ENCODE measurements around the gene TCF12.

Gene TCF12

DNA sequence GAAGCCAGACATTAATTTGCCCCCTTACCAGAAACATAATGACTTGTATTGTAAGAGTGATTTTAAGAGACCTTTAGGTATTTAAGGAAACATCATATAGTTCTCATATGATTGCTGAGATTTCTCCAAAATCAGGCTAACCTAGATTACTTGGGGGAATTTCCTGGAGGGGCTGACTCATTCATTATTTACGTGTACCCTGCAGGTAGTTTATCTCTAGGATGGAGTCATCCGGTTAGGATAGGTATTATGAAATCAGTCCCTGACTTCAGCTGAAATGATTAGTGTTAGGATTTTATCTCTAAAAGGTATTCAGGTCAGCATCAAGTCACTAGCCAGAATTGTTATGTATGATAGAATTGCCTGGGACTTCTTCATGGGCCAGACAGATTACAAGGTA lies 97.5 kb downstream of the TCF12 start:
- peak; percentile 89 for DNase-seq (ENCODE audit: low read depth)
- TF ChIP-seq, protein P1, sequence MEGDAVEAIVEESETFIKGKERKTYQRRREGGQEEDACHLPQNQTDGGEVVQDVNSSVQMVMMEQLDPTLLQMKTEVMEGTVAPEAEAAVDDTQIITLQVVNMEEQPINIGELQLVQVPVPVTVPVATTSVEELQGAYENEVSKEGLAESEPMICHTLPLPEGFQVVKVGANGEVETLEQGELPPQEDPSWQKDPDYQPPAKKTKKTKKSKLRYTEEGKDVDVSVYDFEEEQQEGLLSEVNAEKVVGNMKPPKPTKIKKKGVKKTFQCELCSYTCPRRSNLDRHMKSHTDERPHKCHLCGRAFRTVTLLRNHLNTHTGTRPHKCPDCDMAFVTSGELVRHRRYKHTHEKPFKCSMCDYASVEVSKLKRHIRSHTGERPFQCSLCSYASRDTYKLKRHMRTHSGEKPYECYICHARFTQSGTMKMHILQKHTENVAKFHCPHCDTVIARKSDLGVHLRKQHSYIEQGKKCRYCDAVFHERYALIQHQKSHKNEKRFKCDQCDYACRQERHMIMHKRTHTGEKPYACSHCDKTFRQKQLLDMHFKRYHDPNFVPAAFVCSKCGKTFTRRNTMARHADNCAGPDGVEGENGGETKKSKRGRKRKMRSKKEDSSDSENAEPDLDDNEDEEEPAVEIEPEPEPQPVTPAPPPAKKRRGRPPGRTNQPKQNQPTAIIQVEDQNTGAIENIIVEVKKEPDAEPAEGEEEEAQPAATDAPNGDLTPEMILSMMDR (IDR thresholded peaks at IDR 0.05; ENCODE audit: insufficient read depth, low read depth, low read length, missing control alignments), result no peak
- no peak overlapping the region for H3K4me3 ChIP-seq (ENCODE audit: low read length)

DNA sequence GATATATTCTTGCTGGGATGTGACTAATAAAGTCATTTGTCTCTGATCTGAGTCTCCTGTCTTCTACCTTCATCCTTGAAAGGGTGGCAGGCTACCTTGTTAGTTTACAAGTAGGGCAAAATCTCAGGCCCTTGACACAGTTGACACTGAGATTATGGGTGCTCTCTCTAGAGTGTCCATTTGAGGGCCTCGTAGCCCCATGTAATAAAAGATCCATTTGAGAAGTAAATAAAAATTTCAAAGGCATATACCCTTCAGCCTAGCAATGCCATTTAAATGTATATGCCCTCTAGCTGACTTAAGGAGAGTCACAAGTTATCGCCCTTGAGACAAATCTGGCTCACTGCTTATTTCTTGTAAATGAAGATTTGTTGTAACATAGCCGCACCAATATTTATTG lies 98.6 kb downstream of the TCF12 start:
- TF ChIP-seq, protein P1 (IDR thresholded peaks at IDR 0.05; ENCODE audit: insufficient read depth, low read depth, low read length, missing control alignments), result no peak
- no peak for DNase-seq (ENCODE audit: low read depth)
- no peak overlapping the region for H3K4me3 ChIP-seq (ENCODE audit: low read length)

DNA sequence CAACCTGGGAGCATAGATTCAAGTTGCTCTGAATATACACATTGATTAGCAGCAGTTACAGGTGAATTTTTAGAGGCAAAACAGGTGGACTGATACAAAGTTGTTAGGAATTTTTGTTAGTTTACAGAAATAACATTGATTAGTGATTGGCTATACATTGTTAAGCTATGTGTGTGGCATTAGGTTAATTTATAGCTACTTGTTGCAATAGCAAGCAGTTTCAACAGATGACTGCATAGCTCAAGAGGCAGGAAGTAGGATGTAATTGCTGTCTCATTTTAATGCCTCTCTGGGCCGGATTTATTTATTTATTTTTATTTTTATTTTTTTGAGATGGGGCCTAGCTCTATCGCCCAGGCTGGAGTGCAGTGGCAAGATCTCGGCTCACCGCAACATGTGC lies 99.7 kb downstream of the TCF12 start:
- no peak overlapping the region for H3K4me3 ChIP-seq (ENCODE audit: low read length)
- TF ChIP-seq, protein P1 (IDR thresholded peaks at IDR 0.05; ENCODE audit: insufficient read depth, low read depth, low read length, missing control alignments), result no peak
- peak; percentile 8 for DNase-seq (ENCODE audit: low read depth)

DNA sequence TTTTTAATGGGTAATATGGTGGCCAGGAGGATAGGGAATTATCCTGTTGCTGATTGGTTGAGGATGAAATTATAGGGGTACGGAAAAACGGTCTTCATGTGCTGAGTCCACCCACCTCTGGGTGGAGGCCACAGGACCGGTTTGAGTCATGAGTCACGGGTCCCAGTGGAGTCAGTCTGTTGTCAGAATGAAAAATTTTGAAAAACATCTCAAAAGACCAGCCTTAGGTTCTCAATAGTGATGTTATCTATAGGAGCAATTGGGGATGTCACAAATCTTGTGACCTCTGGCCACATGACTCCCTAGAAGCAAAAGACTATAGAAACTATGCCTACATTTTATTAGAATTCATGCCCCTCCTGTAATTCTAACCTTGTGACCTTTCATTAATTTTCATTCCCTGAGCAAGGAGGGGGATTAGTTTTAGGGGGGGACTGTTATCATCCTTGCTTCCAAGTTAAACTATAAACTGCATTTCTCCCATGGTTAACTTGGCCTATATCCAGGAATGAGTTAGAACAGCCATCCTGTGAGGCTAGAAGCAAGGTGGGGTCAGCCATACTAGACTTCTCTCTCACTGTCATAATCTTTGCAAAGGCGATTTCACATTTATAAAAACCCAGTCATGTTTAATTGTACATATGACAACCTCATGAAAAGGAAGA lies 101.2 kb downstream of the TCF12 start:
- no peak overlapping the region for H3K4me3 ChIP-seq (ENCODE audit: low read length)
- TF ChIP-seq, protein P1 (IDR thresholded peaks at IDR 0.05; ENCODE audit: insufficient read depth, low read depth, low read length, missing control alignments), result no peak
- peak; percentile 12 for DNase-seq (ENCODE audit: low read depth)

DNA sequence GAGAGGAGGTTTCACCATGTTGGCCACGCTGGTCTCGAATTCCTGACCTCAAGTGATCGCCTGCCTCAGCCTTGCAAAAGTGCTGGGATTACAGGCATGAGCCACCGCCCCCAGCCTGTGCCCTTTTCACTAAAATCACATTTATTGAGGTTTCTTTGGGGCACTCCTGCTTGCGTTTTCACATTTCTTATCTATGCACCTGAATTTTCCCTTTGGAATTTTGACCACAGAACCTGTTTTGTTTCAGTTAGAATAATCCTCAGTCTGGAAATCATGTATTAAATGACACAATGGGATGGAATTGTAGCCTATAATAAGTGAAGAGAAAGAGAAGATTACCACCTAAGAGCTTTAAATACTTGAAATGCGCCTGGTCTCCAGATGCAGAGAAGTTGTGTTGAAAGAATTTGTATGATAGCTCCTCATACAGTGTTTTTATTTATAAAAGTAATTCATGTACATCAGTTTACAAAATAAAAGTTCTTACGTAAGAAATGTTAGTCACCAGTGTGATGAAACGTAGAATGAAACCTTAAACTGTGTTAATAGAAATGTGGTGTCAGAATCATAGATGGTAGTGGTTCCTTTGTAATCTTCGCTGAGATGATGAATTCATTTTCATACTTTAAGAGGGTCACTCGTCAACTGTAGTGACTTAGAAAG lies 107.0 kb downstream of the TCF12 start:
- H3K4me3 ChIP-seq (ENCODE audit: low read length), result no peak overlapping the region
- TF ChIP-seq, protein P1 (IDR thresholded peaks at IDR 0.05; ENCODE audit: insufficient read depth, low read depth, low read length, missing control alignments), result no peak
- peak; percentile 77 for DNase-seq (ENCODE audit: low read depth)

DNA sequence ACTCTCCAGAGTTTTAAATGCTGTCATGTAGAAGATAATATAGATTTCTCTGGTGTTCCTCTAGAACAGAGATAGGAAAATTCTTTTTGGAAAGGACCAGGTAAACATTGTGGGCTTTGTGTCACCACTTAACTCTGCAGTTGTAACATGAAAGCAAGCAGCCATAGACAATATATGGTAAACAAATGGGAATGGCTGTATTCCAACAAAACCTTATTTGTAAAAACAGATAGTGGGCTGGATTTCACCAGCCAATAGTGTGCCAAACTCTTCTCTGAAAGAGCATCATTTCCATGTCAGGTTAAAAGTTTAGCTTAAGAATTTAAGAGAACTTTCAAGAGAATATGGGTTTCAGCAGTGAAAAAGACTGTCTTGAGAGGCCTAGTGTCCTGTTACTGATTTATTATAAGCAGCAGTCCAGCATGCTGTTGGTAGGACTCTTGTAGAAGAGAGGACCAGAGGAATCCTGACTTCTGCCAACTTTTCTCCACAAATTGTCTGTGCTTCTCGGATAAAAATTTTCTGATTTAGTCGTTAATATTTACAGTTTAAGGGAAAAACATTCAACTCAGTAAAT lies 107.7 kb downstream of the TCF12 start:
- DNase-seq (ENCODE audit: low read depth), result no peak
- TF ChIP-seq, protein P1 (IDR thresholded peaks at IDR 0.05; ENCODE audit: insufficient read depth, low read depth, low read length, missing control alignments), result no peak
- H3K4me3 ChIP-seq (ENCODE audit: low read length), result no peak overlapping the region

Measured in epithelial cell of esophagus (primary cell).